Calu3 (cell line): ENCODE data around the gene DPP6. TPM values are rescaled to one million over a fixed set of nuclear protein-coding genes. Genes with fewer than 3 reads are reported as not detected.

Experiments used
- BruUV-seq: library from RNA; stranded (reverse); fragments of 400-500 nt; replicated peaks from 2 replicates; lab custom pipeline; 2021; lab: Mats Ljungman, UMichigan
- CTCF ChIA-PET: fragments of 300-600 bp; sonication (Branson Sonifier 250); formaldehyde crosslinking; loops from one replicate; lab custom pipeline; 2022; ENCODE audit warnings: antibody characterized with exemption; lab: Charles Lee
- DNase-seq: peaks from one replicate; pipeline ENCODE4 v3.0.0; 2022
- H3K27ac Mint-ChIP-seq: one replicate; pipeline ENCODE4 v1.8.0; 2022; ENCODE audit warnings: mixed read lengths; ENCODE audit not compliant: unreplicated experiment
- H3K27me3 Mint-ChIP-seq: one replicate; pipeline ENCODE4 v1.8.0; 2022; ENCODE audit warnings: mixed read lengths; ENCODE audit not compliant: unreplicated experiment
- H3K36me3 Mint-ChIP-seq: one replicate; pipeline ENCODE4 v1.8.0; 2022; ENCODE audit warnings: mild to moderate bottlenecking, moderate library complexity, mixed read lengths; ENCODE audit not compliant: insufficient read depth, unreplicated experiment
- H3K4me1 Mint-ChIP-seq: one replicate; pipeline ENCODE4 v1.8.0; 2022; ENCODE audit warnings: mild to moderate bottlenecking, low read depth, mixed read lengths; ENCODE audit not compliant: unreplicated experiment
- H3K4me3 Mint-ChIP-seq: one replicate; pipeline ENCODE4 v1.8.0; 2022; ENCODE audit warnings: mild to moderate bottlenecking, low read depth, moderate library complexity, mixed read lengths; ENCODE audit not compliant: unreplicated experiment
- H3K9me3 Mint-ChIP-seq: one replicate; pipeline ENCODE4 v1.8.0; 2022; ENCODE audit warnings: low read depth, mixed read lengths; ENCODE audit not compliant: unreplicated experiment
- CTCF ChIP-seq: fragments of 200-600 bp; IDR thresholded peaks from one replicate; pipeline ENCODE4 v1.8.0; 2022; ENCODE audit warnings: antibody characterized with exemption; ENCODE audit not compliant: unreplicated experiment
- intact Hi-C: fragments of 100-400 bp; cut with micrococcal nuclease; formaldehyde crosslinking; loops from one replicate; pipeline ENCODE4 v1.10.0; 2022; ENCODE audit not compliant: unreplicated experiment
- total RNA-seq: library from RNA; stranded (reverse); gene quantifications from 2 replicates; pipeline ENCODE4 v1.2.3, GENCODE V29; 2022

The DPP6 gene
- total RNA-seq, 1 experiment from 2014 or later = not detected

GRCh38 chr7:154167051-154167450 lies 114.9 kb downstream of the DPP6 start:
- DNase-seq = no peak
- intact Hi-C loops = no loop called here
- no peak overlapping the region for H3K4me3 Mint-ChIP-seq
- no peak for TF ChIP-seq CTCF
- no peaks in the 10 kb centered on the region for H3K36me3 Mint-ChIP-seq
- H3K27me3 Mint-ChIP-seq = no peaks in the 10 kb centered on the region
- H3K4me1 Mint-ChIP-seq = no peaks in the 10 kb centered on the region
- no TSS peak for BruUV-seq
- no peak overlapping the region for H3K27ac Mint-ChIP-seq
- CTCF ChIA-PET = no interaction called here
- H3K9me3 Mint-ChIP-seq = peaks cover 11% of the 10 kb centered on the region

GRCh38 chr7:154167807-154168206 lies 115.6 kb downstream of the DPP6 start:
- no peak for TF ChIP-seq CTCF
- BruUV-seq = no TSS peak
- intact Hi-C loops = no loop called here
- CTCF ChIA-PET = no interaction called here
- no peak overlapping the region for H3K4me3 Mint-ChIP-seq
- H3K9me3 Mint-ChIP-seq = peaks cover 11% of the 10 kb centered on the region
- H3K4me1 Mint-ChIP-seq = no peaks in the 10 kb centered on the region
- no peaks in the 10 kb centered on the region for H3K36me3 Mint-ChIP-seq
- H3K27me3 Mint-ChIP-seq = no peaks in the 10 kb centered on the region
- no peak for DNase-seq
- no peak overlapping the region for H3K27ac Mint-ChIP-seq

GRCh38 chr7:154171422-154171821 lies 119.2 kb downstream of the DPP6 start:
- no peaks in the 10 kb centered on the region for H3K36me3 Mint-ChIP-seq
- H3K4me3 Mint-ChIP-seq = no peak overlapping the region

GRCh38 chr7:154172236-154172635 lies 120.0 kb downstream of the DPP6 start:
- Mint-ChIP-seq H3K9me3 (peaks cover 23% of the 10 kb centered on the region), H3K27ac (no peak overlapping the region), H3K4me3 (no peak overlapping the region), H3K4me1 (no peaks in the 10 kb centered on the region), H3K27me3 (no peaks in the 10 kb centered on the region), H3K36me3 (no peaks in the 10 kb centered on the region)
- intact Hi-C loops = no loop called here
- no peak for DNase-seq
- TF ChIP-seq CTCF = no peak
- CTCF ChIA-PET = no interaction called here
- BruUV-seq = no TSS peak

More at GRCh38 chr7:154171422-154171821, 119.2 kb downstream of the DPP6 start:
- CTCF ChIA-PET = no interaction called here
- BruUV-seq = no TSS peak
- Mint-ChIP-seq H3K27me3 (no peaks in the 10 kb centered on the region), H3K4me1 (no peaks in the 10 kb centered on the region), H3K9me3 (peaks cover 23% of the 10 kb centered on the region), H3K27ac (no peak overlapping the region)
- no peak for TF ChIP-seq CTCF
- intact Hi-C loops = no loop called here
- DNase-seq = no peak
